RWPE1 (cell line): ENCODE measurements around the gene NCOA1.

Source experiments
- CTCF ChIA-PET: fragments of 350-600 bp; sonication (Branson Sonifier 250); formaldehyde crosslinking; extraction: SDS; loops from one replicate; lab custom pipeline; 2021; lab: Yijun Ruan, JAX
- POLR2A ChIA-PET: fragments of 400-600 bp; formaldehyde crosslinking; extraction: SDS; loops from one replicate; lab custom pipeline; 2020; ENCODE audit warnings: antibody characterized with exemption; ENCODE audit not compliant: low non-redundant PET; lab: Yijun Ruan, JAX
- DNase-seq: peaks from one replicate; pipeline ENCODE4 v3.0.0; 2012; ENCODE audit warnings: low spot score
- H3K27ac ChIP-seq: fragments of 450-650 bp; 2 replicates; pipeline ENCODE4 v1.5.1; 2017
- TF ChIP-seq, protein P1 (sequence below): fragments of 450-650 bp; conservative IDR thresholded peaks from 2 replicates; pipeline ENCODE4 v1.5.1; 2017; ENCODE audit warnings: low read depth, mild to moderate bottlenecking

NCOA1 gene

DNA sequence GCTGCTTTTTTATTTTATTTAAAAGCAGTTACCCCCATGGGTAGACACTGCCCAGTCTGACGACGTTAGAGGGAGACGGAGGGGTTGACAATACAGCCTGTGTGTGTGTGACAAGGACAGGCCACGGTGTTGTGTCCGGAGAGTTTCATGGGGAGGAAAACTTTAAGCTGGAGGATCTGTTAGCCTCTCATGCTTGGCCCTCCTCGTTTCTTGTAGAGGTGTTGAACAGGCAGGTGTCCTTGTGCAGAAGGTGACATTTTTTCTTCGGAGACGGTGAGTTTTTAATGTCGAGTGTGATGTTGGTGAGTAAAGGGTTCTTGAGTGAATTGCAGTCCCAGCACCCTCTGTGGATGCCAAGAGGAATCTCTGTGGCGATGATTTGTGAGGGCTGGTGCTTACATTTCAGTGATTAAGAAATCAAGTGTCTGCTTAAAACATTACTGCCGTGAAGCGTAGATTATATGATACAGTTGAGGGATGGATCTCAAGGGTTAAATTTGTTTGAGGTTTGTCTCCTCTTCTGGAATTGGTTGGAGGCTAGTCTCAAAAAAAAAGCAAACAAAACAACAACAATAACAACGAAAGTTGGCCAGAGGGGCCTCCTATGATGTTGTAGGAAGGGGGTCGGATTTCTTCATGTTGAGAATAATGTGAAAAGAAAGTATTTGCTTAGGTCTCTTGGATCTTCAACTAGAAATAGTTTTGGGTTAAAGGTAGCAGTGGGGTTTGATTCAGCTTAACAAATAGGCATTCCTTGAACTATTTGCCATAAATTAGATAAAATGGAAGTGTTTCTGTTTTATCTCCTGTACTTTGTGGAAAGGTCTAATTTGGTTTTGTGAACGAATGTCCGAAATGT lies 1.6 kb downstream of the NCOA1 start:
- DNase-seq: no peak
- H3K27ac ChIP-seq: no peak overlapping the region
- ChIA-PET CTCF (no interaction called here), POLR2A (no interaction called here)
- TF ChIP-seq, protein P1, sequence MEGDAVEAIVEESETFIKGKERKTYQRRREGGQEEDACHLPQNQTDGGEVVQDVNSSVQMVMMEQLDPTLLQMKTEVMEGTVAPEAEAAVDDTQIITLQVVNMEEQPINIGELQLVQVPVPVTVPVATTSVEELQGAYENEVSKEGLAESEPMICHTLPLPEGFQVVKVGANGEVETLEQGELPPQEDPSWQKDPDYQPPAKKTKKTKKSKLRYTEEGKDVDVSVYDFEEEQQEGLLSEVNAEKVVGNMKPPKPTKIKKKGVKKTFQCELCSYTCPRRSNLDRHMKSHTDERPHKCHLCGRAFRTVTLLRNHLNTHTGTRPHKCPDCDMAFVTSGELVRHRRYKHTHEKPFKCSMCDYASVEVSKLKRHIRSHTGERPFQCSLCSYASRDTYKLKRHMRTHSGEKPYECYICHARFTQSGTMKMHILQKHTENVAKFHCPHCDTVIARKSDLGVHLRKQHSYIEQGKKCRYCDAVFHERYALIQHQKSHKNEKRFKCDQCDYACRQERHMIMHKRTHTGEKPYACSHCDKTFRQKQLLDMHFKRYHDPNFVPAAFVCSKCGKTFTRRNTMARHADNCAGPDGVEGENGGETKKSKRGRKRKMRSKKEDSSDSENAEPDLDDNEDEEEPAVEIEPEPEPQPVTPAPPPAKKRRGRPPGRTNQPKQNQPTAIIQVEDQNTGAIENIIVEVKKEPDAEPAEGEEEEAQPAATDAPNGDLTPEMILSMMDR: no peak

- DNase-seq: no peak
- POLR2A ChIA-PET: no interaction called here
- CTCF ChIA-PET: no interaction called here
- no peak overlapping the region for H3K27ac ChIP-seq
- TF ChIP-seq, protein P1: no peak
Measured at GRCh38 chr2:24493713-24494112, 2.7 kb downstream of the NCOA1 start.

- CTCF ChIA-PET: no interaction called here
- POLR2A ChIA-PET: no interaction called here
Measured at GRCh38 chr2:24494410-24494809, 3.4 kb downstream of the NCOA1 start.

GRCh38 chr2:24495451-24495850 lies 4.4 kb downstream of the NCOA1 start:
- ChIA-PET POLR2A (interaction anchor here (0.8 kb wide), 1 partner anchor 26 kb away, joined by 3 read pairs; no protein-coding TSS in a partner anchor), CTCF (no interaction called here)
- TF ChIP-seq, protein P1: no peak
- no peak for DNase-seq
- H3K27ac ChIP-seq: no peak overlapping the region

More at GRCh38 chr2:24494410-24494809, 3.4 kb downstream of the NCOA1 start:
- TF ChIP-seq, protein P1: no peak
- no peak for DNase-seq
- no peak overlapping the region for H3K27ac ChIP-seq

DNA sequence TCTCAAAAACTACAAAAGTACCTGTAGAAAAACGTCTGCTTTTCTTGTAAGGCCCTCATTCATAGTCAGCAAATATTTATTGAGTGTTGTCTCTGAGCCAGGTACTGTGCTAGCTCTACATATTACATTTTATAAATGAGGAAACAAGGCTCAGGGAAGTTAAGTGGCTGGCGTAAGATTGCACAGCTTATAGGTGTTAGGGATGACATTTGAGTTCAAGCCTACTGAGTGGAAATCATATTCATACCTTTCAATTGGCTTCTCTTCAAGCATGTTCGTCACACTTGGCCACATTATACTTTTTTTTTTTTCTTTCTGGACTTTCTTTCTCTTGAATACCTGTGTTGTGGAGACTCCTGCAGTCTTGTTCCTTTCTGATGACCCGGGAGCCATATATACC lies 5.9 kb downstream of the NCOA1 start:
- POLR2A ChIA-PET: no interaction called here
- CTCF ChIA-PET: no interaction called here
- H3K27ac ChIP-seq: no peak overlapping the region
- DNase-seq: no peak
- TF ChIP-seq, protein P1: no peak

GRCh38 chr2:24497685-24498084 lies 6.6 kb downstream of the NCOA1 start:
- no peak overlapping the region for H3K27ac ChIP-seq
- no peak for DNase-seq
- TF ChIP-seq, protein P1: no peak
- CTCF ChIA-PET: no interaction called here
- POLR2A ChIA-PET: no interaction called here
